H1 (cell line): ENCODE measurements around the gene LIPC. TPM values are rescaled to one million over a fixed set of nuclear protein-coding genes. Genes with fewer than 3 reads are reported as not detected.

Experiments used
- CTCF ChIA-PET: fragments of 300-600 bp; sonication (Branson Sonifier 250); formaldehyde crosslinking; loops from one replicate; lab custom pipeline; 2021; ENCODE audit not compliant: partially characterized antibody; lab: Charles Lee
- POLR2A ChIA-PET: fragments of 300-600 bp; sonication (Branson Sonifier 250); formaldehyde crosslinking; loops from one replicate; lab custom pipeline; 2021; ENCODE audit warnings: inconsistent platforms; ENCODE audit not compliant: partially characterized antibody; lab: Charles Lee
- DNase-seq, 2 experiments: peaks; one replicate each; pipeline versions ENCODE4 v3.0.0 to v3.0.0-alpha.2; 2010 to 2022; ENCODE audit warnings: low spot score in 2 of 2, low read depth in 1 of 2, mixed read lengths in 1 of 2
- FAIRE-seq: peaks from 2 replicates; lab custom pipeline; 2011; peaks lifted over from hg19 to GRCh38; lab: Jason Lieb, UNC
- H2AFZ ChIP-seq: 2 replicates; pipeline ENCODE4 v1.8.1; 2012; ENCODE audit warnings: low read length, inconsistent platforms
- H2AK5ac ChIP-seq: 2 replicates; pipeline ENCODE4 v1.6.1; 2013; ENCODE audit warnings: low read depth, low read length
- H2BK120ac ChIP-seq: replicated peaks from 2 replicates; pipeline ENCODE3; 2013; ENCODE audit warnings: low read depth, low read length, inconsistent platforms
- H2BK12ac ChIP-seq: 2 replicates; pipeline ENCODE4 v1.6.1; 2013; ENCODE audit warnings: low read depth, low read length
- H2BK15ac ChIP-seq: 2 replicates; pipeline ENCODE4 v1.6.1; 2013; ENCODE audit warnings: low read length
- H2BK20ac ChIP-seq: 2 replicates; pipeline ENCODE4 v1.6.1; 2013; ENCODE audit warnings: low read length
- H2BK5ac ChIP-seq: 2 replicates; pipeline ENCODE4 v1.6.1; 2013; ENCODE audit warnings: low read depth, low read length
- H3K14ac ChIP-seq: 2 replicates; pipeline ENCODE4 v1.6.1; 2013; ENCODE audit warnings: inconsistent platforms; ENCODE audit not compliant: insufficient read length
- H3K18ac ChIP-seq: 2 replicates; pipeline ENCODE4 v1.6.1; 2013; ENCODE audit warnings: low read length; ENCODE audit errors: extremely low read depth
- H3K23ac ChIP-seq: 2 replicates; pipeline ENCODE4 v1.6.1; 2013; ENCODE audit warnings: inconsistent platforms; ENCODE audit not compliant: insufficient read length
- H3K23me2 ChIP-seq: 2 replicates; pipeline ENCODE4 v1.6.1; 2013; ENCODE audit warnings: low read depth, low read length
- H3K27ac ChIP-seq: 2 replicates; pipeline ENCODE4 v1.6.1; 2011; ENCODE audit warnings: low read depth, low read length, inconsistent platforms
- H3K27me3 ChIP-seq, 4 experiments: replicated peaks in 1 of 4; 1 replicate in 1 of 4; 2 replicates in 3 of 4; pipeline versions ENCODE4 v1.6.1 to v1.8.1; 2011 to 2013; ENCODE audit warnings: low read length in 3 of 4, mild to moderate bottlenecking in 3 of 4, inconsistent platforms in 2 of 4, mixed read lengths in 2 of 4, moderate library complexity in 1 of 4; ENCODE audit not compliant: control insufficient read depth in 3 of 4, insufficient read depth in 3 of 4; ENCODE audit errors: extremely low read depth in 1 of 4
- H3K36me3 ChIP-seq, 4 experiments: 2 replicates each; pipeline versions ENCODE4 v1.6.1 to v1.8.1; 2011 to 2013; ENCODE audit warnings: mild to moderate bottlenecking in 4 of 4, low read length in 3 of 4, moderate library complexity in 2 of 4, control low read depth in 1 of 4, inconsistent platforms in 1 of 4; ENCODE audit not compliant: insufficient read depth in 4 of 4, control insufficient read depth in 2 of 4
- H3K4ac ChIP-seq: replicated peaks from 2 replicates; pipeline ENCODE3; 2013; ENCODE audit warnings: low read length, low read depth, mixed read lengths, inconsistent platforms; ENCODE audit not compliant: insufficient read length
- H3K4me1 ChIP-seq, 4 experiments: replicated peaks in 1 of 4; 1 replicate in 1 of 4; 2 replicates in 3 of 4; pipeline versions ENCODE4 v1.6.1 to v1.8.1; 2011 to 2013; ENCODE audit warnings: low read length in 3 of 4, inconsistent platforms in 2 of 4, mixed read lengths in 1 of 4; ENCODE audit not compliant: insufficient read depth in 4 of 4, control insufficient read depth in 3 of 4
- H3K4me2 ChIP-seq, 2 experiments: 2 replicates each; pipeline versions ENCODE4 v1.6.1 to v1.8.1; 2011 to 2013; ENCODE audit warnings: low read depth in 2 of 2, low read length in 2 of 2, control low read depth in 1 of 2, inconsistent platforms in 1 of 2, mild to moderate bottlenecking in 1 of 2; ENCODE audit not compliant: insufficient read depth in 1 of 2
- H3K4me3 ChIP-seq, 4 experiments: fragments of 200-600, 300-600 bp in 1 of 4; sonication (generic), shearing (Covaris generic), sonication (Bioruptor Twin) in 1 of 4; 2 replicates each; pipeline versions ENCODE4 v1.5.1 to v1.8.1; 2011 to 2016; ENCODE audit warnings: low read length in 4 of 4, low read depth in 3 of 4, control low read depth in 2 of 4, inconsistent platforms in 2 of 4, mild to moderate bottlenecking in 2 of 4, mixed read lengths in 1 of 4, moderate library complexity in 1 of 4; ENCODE audit not compliant: insufficient read depth in 2 of 4; ENCODE audit errors: extremely low read depth in 1 of 4
- H3K56ac ChIP-seq: replicated peaks from 2 replicates; pipeline ENCODE3; 2013; ENCODE audit warnings: low read depth, mild to moderate bottlenecking, mixed read lengths, low read length, inconsistent platforms; ENCODE audit not compliant: insufficient read length
- H3K79me1 ChIP-seq: 2 replicates; pipeline ENCODE4 v1.6.1; 2013; ENCODE audit warnings: low read depth, low read length, control low read depth
- H3K79me2 ChIP-seq, 2 experiments: 2 replicates each; pipeline versions ENCODE4 v1.6.1 to v1.8.1; 2012 to 2013; ENCODE audit warnings: low read length in 2 of 2, mild to moderate bottlenecking in 2 of 2, inconsistent platforms in 1 of 2; ENCODE audit not compliant: insufficient read depth in 2 of 2, control insufficient read depth in 1 of 2
- H3K9ac ChIP-seq, 4 experiments: replicated peaks in 1 of 4; 1 replicate in 1 of 4; 2 replicates in 3 of 4; pipeline versions ENCODE4 v1.6.1 to v1.8.1; 2011 to 2013; ENCODE audit warnings: low read depth in 3 of 4, low read length in 3 of 4, control low read depth in 2 of 4, mild to moderate bottlenecking in 2 of 4, moderate library complexity in 2 of 4, inconsistent platforms in 1 of 4; ENCODE audit errors: extremely low read depth in 1 of 4
- H3K9me3 ChIP-seq, 2 experiments: 2 replicates each; pipeline versions ENCODE4 v1.6.1 to v1.8.1; 2012 to 2013; ENCODE audit warnings: mild to moderate bottlenecking in 2 of 2, moderate library complexity in 2 of 2, control low read depth in 1 of 2, inconsistent platforms in 1 of 2, low read depth in 1 of 2, low read length in 1 of 2, mixed read lengths in 1 of 2; ENCODE audit not compliant: insufficient read depth in 2 of 2
- H4K20me1 ChIP-seq, 2 experiments: replicated peaks in 1 of 2; 2 replicates each; pipeline versions ENCODE3 to v1.8.1; 2011 to 2013; ENCODE audit warnings: inconsistent platforms in 2 of 2, low read length in 2 of 2, mild to moderate bottlenecking in 1 of 2; ENCODE audit not compliant: insufficient read depth in 2 of 2, control insufficient read depth in 1 of 2
- H4K5ac ChIP-seq: 2 replicates; pipeline ENCODE4 v1.6.1; 2013; ENCODE audit warnings: low read length, low read depth, mixed read lengths, inconsistent platforms; ENCODE audit not compliant: insufficient read length
- H4K8ac ChIP-seq: 2 replicates; pipeline ENCODE4 v1.8.0; 2013; ENCODE audit warnings: mild to moderate bottlenecking, moderate library complexity, low read length, inconsistent platforms; ENCODE audit not compliant: insufficient read depth; ENCODE audit errors: extremely low read depth
- H4K91ac ChIP-seq: replicated peaks from 2 replicates; pipeline ENCODE3; 2013; ENCODE audit warnings: low read length, mixed read lengths, inconsistent platforms; ENCODE audit not compliant: insufficient read length
- BCL11A ChIP-seq, 2 experiments: IDR thresholded peaks; one replicate each; pipeline ENCODE4 v1.6.1; 2011; ENCODE audit warnings: low read depth in 2 of 2, low read length in 2 of 2, mild to moderate bottlenecking in 2 of 2
- CEBPB ChIP-seq: IDR thresholded peaks from 2 replicates; pipeline ENCODE4 v1.6.1; 2012; ENCODE audit warnings: low read depth, low read length
- CREB1 ChIP-seq: IDR thresholded peaks from 2 replicates; pipeline ENCODE4 v1.6.1; 2012; ENCODE audit warnings: inconsistent platforms
- E2F6 ChIP-seq: IDR thresholded peaks from 2 replicates; pipeline ENCODE4 v1.6.1; 2012; ENCODE audit warnings: inconsistent platforms
- EP300 ChIP-seq, 2 experiments: IDR thresholded peaks; 1 replicate in 1 of 2; 2 replicates in 1 of 2; pipeline ENCODE4 v1.6.1; 2011 to 2012; ENCODE audit warnings: low read depth in 2 of 2, low read length in 2 of 2, mild to moderate bottlenecking in 2 of 2, borderline replicate concordance in 1 of 2, inconsistent platforms in 1 of 2, moderate library complexity in 1 of 2
- EZH2 ChIP-seq: fragments of 200-600 bp; sonication (generic); IDR thresholded peaks from 2 replicates; pipeline ENCODE4 v1.7.1; 2012; ENCODE audit warnings: low read depth, mild to moderate bottlenecking, moderate library complexity, low read length, inconsistent platforms; ENCODE audit not compliant: severe bottlenecking
- HDAC2 ChIP-seq, 2 experiments: fragments of 300-600 bp in 1 of 2; sonication (generic) in 1 of 2; IDR thresholded peaks; 2 replicates each; pipeline ENCODE4 v1.6.1; 2011 to 2012; ENCODE audit warnings: low read depth in 2 of 2, low read length in 2 of 2, mild to moderate bottlenecking in 2 of 2, moderate library complexity in 2 of 2, borderline replicate concordance in 1 of 2, inconsistent platforms in 1 of 2
- JUND ChIP-seq: IDR thresholded peaks from 2 replicates; pipeline ENCODE4 v1.6.1; 2011; ENCODE audit warnings: mild to moderate bottlenecking, improper control_type of control experiment, low read length
- RFX5 ChIP-seq: IDR thresholded peaks from 2 replicates; pipeline ENCODE4 v1.6.1; 2011; ENCODE audit warnings: low read depth, low read length, improper control_type of control experiment, borderline replicate concordance
- SIX5 ChIP-seq: IDR thresholded peaks from 2 replicates; pipeline ENCODE4 v1.6.1; 2011; ENCODE audit warnings: mild to moderate bottlenecking, low read depth, low read length
- SUZ12 ChIP-seq: fragments of 200-600 bp; sonication (generic); IDR thresholded peaks from 2 replicates; pipeline ENCODE4 v1.6.1; 2012; ENCODE audit warnings: mild to moderate bottlenecking, inconsistent platforms, low read length, moderate library complexity, mixed read lengths
- TAF1 ChIP-seq: IDR thresholded peaks from 2 replicates; pipeline ENCODE4 v1.6.1; 2011; ENCODE audit warnings: mild to moderate bottlenecking, low read depth, low read length
- WGBS, 2 experiments: shearing (Covaris generic) in 1 of 2; methylation state at CpG; one replicate each; pipeline versions ENCODE4 v1.1.6 to v1.1.7; 2013 to 2015; ENCODE audit warnings: low lambda C conversion rate in 2 of 2, mixed read lengths in 2 of 2, inconsistent platforms in 1 of 2, low coverage in 1 of 2, missing lambda C conversion rate in 1 of 2; ENCODE audit not compliant: insufficient replicate concordance in 2 of 2, insufficient coverage in 1 of 2, insufficient read length in 1 of 2; ENCODE audit errors: extremely low coverage in 1 of 2, missing lambda C conversion rate in 1 of 2; 5-methylcytosine and 5-hydroxymethylcytosine counted together
- polyA plus RNA-seq, 7 experiments: library from polyadenylated mRNA; depleted of rRNA in 3 of 7; stranded (reverse) in 5 of 7; unstranded in 2 of 7; fragments of >200 nt in 5 of 7; fragments of 200-250 nt in 2 of 7; gene quantifications; 1 replicate in 5 of 7; 2 replicates in 1 of 7; 4 replicates in 1 of 7; pipeline versions ENCODE4 v1.2.1 to v1.2.3, GENCODE V29; 2011 to 2013; ENCODE audit warnings: missing spikeins in 2 of 7, mixed read lengths in 2 of 7
- total RNA-seq: library from RNA; stranded (reverse); fragmentation: NEBNext Ultra II Directional; extraction: Animal tissue kit (Norgen Biotek cat#: 25700); gene quantifications from 2 replicates; pipeline ENCODE4 v1.2.1, GENCODE V29; 2021
- TF ChIP-seq, protein P1 (sequence below): IDR thresholded peaks from 2 replicates; pipeline ENCODE4 v1.6.1; 2011; ENCODE audit warnings: low read length, improper control_type of control experiment

The LIPC gene
- total and polyA plus RNA-seq, 2 of the 8 experiments (the other 6 are each of a cell fraction or from before 2014, with no cell fraction given), result not detected

DNA sequence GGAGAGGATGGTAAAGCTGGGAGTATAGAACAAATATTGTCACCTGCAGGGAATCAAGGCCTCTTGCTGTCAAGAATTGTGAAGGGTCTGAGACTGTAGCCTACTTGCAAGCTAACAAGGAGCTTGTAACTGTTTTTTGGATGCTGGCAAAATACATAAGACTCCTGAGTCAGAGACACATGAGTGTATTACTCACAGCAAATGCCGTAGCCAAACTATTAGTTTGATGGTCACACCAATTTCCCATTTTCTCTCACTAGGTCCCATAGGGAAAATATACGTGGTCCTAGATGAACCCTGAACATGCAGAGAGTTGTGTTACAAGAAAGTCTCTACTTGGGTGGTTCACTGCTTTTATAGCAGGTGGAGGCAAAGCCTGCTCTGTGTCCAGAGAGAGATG, 44.7 kb upstream of the LIPC start:
- H4K8ac ChIP-seq, result no peak overlapping the region
- no peak overlapping the region for H2AFZ ChIP-seq
- no peak overlapping the region for H3K56ac ChIP-seq
- no peak overlapping the region for H3K18ac ChIP-seq
- H3K4me1 ChIP-seq, result peaks cover 0 to 5% (median 2%) of the 10 kb centered on the region in 4 experiments; a peak in 4 of 7 replicates
- no peak overlapping the region for H2BK12ac ChIP-seq
- no peak overlapping the region for H3K9ac ChIP-seq
- H3K23ac ChIP-seq, result no peak overlapping the region
- no peak overlapping the region for H3K27ac ChIP-seq
- no peak overlapping the region for H2BK5ac ChIP-seq
- FAIRE-seq (no peak), DNase-seq (no peak)
- WGBS, 2 experiments, result 93% methylated on average over 2 of the region's 2 CpGs; no CpG with 5 or more reads in 1 of the 2 experiments
- H3K27me3 ChIP-seq, result no peaks in the 10 kb centered on the region
- H4K91ac ChIP-seq, result no peak overlapping the region
- ChIA-PET POLR2A (no interaction called here), CTCF (no interaction called here)
- H3K36me3 ChIP-seq, result no peaks in the 10 kb centered on the region
- no peaks in the 10 kb centered on the region for H3K79me1 ChIP-seq
- H2AK5ac ChIP-seq, result no peak overlapping the region
- H4K5ac ChIP-seq, result no peak overlapping the region
- H3K4ac ChIP-seq, result no peak overlapping the region
- H3K79me2 ChIP-seq, result no peaks in the 10 kb centered on the region
- H3K4me2 ChIP-seq, result no peak overlapping the region
- no peak overlapping the region for H3K4me3 ChIP-seq
- no peaks in the 10 kb centered on the region for H4K20me1 ChIP-seq
- no peak overlapping the region for H2BK120ac ChIP-seq
- H2BK15ac ChIP-seq, result no peak overlapping the region
- H3K14ac ChIP-seq, result no peak overlapping the region
- no peaks in the 10 kb centered on the region for H3K9me3 ChIP-seq
- H3K23me2 ChIP-seq, result no peaks in the 10 kb centered on the region
- H2BK20ac ChIP-seq, result no peak overlapping the region
- no peak for TF ChIP-seq CREB1
- no peak for TF ChIP-seq TAF1
- TF ChIP-seq SIX5, result no peak
- no peak for TF ChIP-seq EP300 (IDR thresholded peaks at IDR 0.05; ENCODE audit: borderline replicate concordance in 1 of 2, low read depth in 2 of 2, low read length in 2 of 2)
- no peak for TF ChIP-seq RFX5
- TF ChIP-seq BCL11A (IDR thresholded peaks at IDR 0.05; ENCODE audit: low read depth in 2 of 2, low read length in 2 of 2), result no peak
- TF ChIP-seq E2F6, result no peak
- TF ChIP-seq CEBPB, result no peak
- no peak for TF ChIP-seq EZH2
- no peak for TF ChIP-seq SUZ12
- TF ChIP-seq, protein P1, sequence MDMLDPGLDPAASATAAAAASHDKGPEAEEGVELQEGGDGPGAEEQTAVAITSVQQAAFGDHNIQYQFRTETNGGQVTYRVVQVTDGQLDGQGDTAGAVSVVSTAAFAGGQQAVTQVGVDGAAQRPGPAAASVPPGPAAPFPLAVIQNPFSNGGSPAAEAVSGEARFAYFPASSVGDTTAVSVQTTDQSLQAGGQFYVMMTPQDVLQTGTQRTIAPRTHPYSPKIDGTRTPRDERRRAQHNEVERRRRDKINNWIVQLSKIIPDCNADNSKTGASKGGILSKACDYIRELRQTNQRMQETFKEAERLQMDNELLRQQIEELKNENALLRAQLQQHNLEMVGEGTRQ, result no peak
- no peak for TF ChIP-seq HDAC2 (IDR thresholded peaks at IDR 0.05; ENCODE audit: borderline replicate concordance in 1 of 2, low read depth in 2 of 2, low read length in 2 of 2)
- TF ChIP-seq JUND, result no peak
